Pancreas (tissue), 10 donors: ENCODE data around the gene TTC7B. TPM values are rescaled to one million over a fixed set of nuclear protein-coding genes. Genes with fewer than 3 reads are reported as not detected.

ENCODE experiments used
- ATAC-seq, 4 donors: fragments of 200-7000 bp; cut with Tn5 transposase; one replicate each; pipeline versions ENCODE4 v1.8.0 to v1.9.1; 2020; ENCODE audit warnings: mild to moderate bottlenecking in 4 of 4, moderate library complexity in 4 of 4
- DNase-seq, 6 donors: peaks; one replicate each; pipeline ENCODE4 v3.0.0-alpha.2; 2020
- FAIRE-seq: peaks from 2 replicates; lab custom pipeline; 2012; peaks lifted over from hg19 to GRCh38; lab: Jason Lieb, UNC
- H3K27ac ChIP-seq, 4 donors: fragments of 200-600 bp; sonication (generic); 1 replicate in 3 of 4; 2 replicates in 1 of 4; pipeline versions ENCODE4 v1.5.0 to v1.8.0; 2020
- H3K27me3 ChIP-seq, 4 donors: fragments of 200-600 bp; one replicate each; pipeline ENCODE4 v1.8.0; 2021
- H3K36me3 ChIP-seq, 3 donors: fragments of 200-600 bp; sonication (generic) in 1 of 3; one replicate each; pipeline versions ENCODE4 v1.5.0 to v1.8.0; 2020 to 2021
- H3K4me1 ChIP-seq, 3 donors: fragments of 200-600 bp; one replicate each; pipeline ENCODE4 v1.8.0; 2021
- H3K4me3 ChIP-seq, 4 donors: fragments of 200-600 bp; sonication (generic) in 2 of 4; one replicate each; pipeline versions ENCODE4 v1.5.0 to v1.8.0; 2020 to 2021
- H3K9me3 ChIP-seq, 4 donors: fragments of 200-600 bp; one replicate each; pipeline ENCODE4 v1.8.0; 2021
- CTCF ChIP-seq, 4 donors: fragments of 200-600 bp; sonication (generic) in 3 of 4; IDR thresholded peaks; one replicate each; pipeline versions ENCODE4 v1.5.0 to v1.8.0; 2021; ENCODE audit warnings: antibody characterized with exemption in 4 of 4
- WGBS, 2 donors: extraction: QIAGEN DNeasy Blood & Tissue Kit; methylation state at CpG; one replicate each; pipeline ENCODE4 v1.1.7; 2013; 5-methylcytosine and 5-hydroxymethylcytosine counted together
- intact Hi-C, 3 donors: fragments of 100-400 bp; cut with DNase I; formaldehyde crosslinking; loops; one replicate each; pipeline versions ENCODE4 v1.11.1 to v1.14.2; 2022
- polyA plus RNA-seq, 2 donors: library from polyadenylated mRNA; stranded (reverse); fragments of 200-250 nt; gene quantifications; one replicate each; pipeline ENCODE4 v1.2.3, GENCODE V29; 2013
- total RNA-seq, 6 donors: library from RNA; stranded (reverse); fragmentation: NEBNext Ultra II Directional in 4 of 6; extraction: Animal tissue kit (Norgen Biotek cat#: 25700) in 4 of 6; gene quantifications; one replicate each; pipeline versions ENCODE4 v1.2.1 to v1.2.4, GENCODE V29; 2021 to 2023
- donor health status: healthy with polysubstance abuse.
- donor health status: DM: no; HTN: no; CAD: no; lungs with moderate emphysema.
- donor health status: DM: no; HTN: no; CAD: no.
- donor health status: control.
- donor health status: control.
- donor health status: Bipolar disorder and iron deficiency.
- donor health status: DM: yes; HTN: yes; CAD: no.
- donor health status: DM: no; HTN: no; CAD: no.
- donor health status: DM: no; HTN: no; CAD: no.
- donor health status: DM: yes; HTN: yes; CAD: no.

The TTC7B gene
- total and polyA plus RNA-seq, 8 donors = 8.9 to 39.6 (median 29.6) TPM

GRCh38 chr14:90569201-90569600 is 247.0 kb downstream of the TTC7B start:
- intact Hi-C loops = no loop called here
- H3K36me3 ChIP-seq = no peaks in the 10 kb centered on the region
- H3K9me3 ChIP-seq = no peaks in the 10 kb centered on the region
- FAIRE-seq (no peak), DNase-seq (peak in 1 of 6 donors; percentile 9), ATAC-seq (no peak)
- H3K27ac ChIP-seq = no peak overlapping the region
- H3K4me1 ChIP-seq = no peaks in the 10 kb centered on the region
- WGBS, 2 donors = 82 to 85% methylated on average over 5 of the region's 5 CpGs
- TF ChIP-seq CTCF (IDR thresholded peaks at IDR 0.05) = no peak
- H3K27me3 ChIP-seq = no peaks in the 10 kb centered on the region
- no peak overlapping the region for H3K4me3 ChIP-seq

DNA sequence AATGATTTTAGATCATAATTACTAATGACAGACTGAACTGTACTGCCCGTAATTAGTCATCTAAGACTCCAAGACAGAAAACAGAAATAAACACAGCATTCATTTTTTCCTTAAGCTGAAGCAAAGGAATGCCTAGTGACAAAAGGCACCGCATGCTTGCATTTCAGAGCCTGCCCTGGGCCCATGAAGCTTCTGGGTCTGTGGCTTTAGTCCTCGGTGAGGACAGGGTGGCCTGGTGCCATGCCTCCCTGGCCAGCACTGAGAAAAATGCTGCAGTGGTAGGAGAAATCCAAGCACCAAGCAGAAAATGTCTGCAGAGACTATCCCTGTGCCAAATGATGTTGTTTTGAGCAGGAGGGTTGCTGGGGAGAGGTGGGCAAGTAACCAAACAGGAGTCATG is 247.8 kb downstream of the TTC7B start:
- DNase-seq (peak in 1 of 6 donors; percentile 7), FAIRE-seq (no peak), ATAC-seq (no peak)
- H3K4me3 ChIP-seq = no peak overlapping the region
- no peaks in the 10 kb centered on the region for H3K36me3 ChIP-seq
- no peaks in the 10 kb centered on the region for H3K27me3 ChIP-seq
- no peaks in the 10 kb centered on the region for H3K4me1 ChIP-seq
- no peak for TF ChIP-seq CTCF (IDR thresholded peaks at IDR 0.05)
- H3K27ac ChIP-seq = no peak overlapping the region
- H3K9me3 ChIP-seq = no peaks in the 10 kb centered on the region
- 86 to 87% methylated on average over 3 of the region's 3 CpGs for WGBS, 2 donors
- intact Hi-C loops = no loop called here

DNA sequence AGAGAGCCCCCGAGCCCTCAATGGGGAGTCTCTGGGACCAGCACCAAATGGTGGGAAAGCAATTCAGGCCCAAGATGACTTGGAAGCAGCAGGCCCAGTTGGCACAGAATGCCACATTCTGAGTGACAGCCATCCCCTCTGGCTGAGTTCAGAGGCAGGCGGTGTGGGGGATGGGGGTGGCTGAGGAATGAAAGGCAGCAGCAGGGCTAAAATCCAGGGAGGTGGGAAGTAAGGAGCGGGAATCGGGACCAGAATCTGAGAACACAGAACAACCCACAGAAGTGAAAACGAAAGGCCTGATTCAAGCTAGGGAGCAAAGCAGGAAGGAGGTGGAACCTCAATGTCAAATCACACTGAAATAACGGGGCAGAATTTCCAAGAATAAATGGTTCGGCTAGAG is 248.2 kb downstream of the TTC7B start:
- TF ChIP-seq CTCF (IDR thresholded peaks at IDR 0.05) = no peak
- Histone ChIP-seq H3K36me3 (no peaks in the 10 kb centered on the region), H3K9me3 (no peaks in the 10 kb centered on the region), H3K27me3 (no peaks in the 10 kb centered on the region), H3K27ac (no peak overlapping the region), H3K4me3 (no peak overlapping the region), H3K4me1 (no peaks in the 10 kb centered on the region)
- 90% methylated on average over 7 of the region's 7 CpGs for WGBS, 2 donors
- FAIRE-seq (no peak), ATAC-seq (no peak), DNase-seq (peak in 1 of 6 donors; percentile 11)
- intact Hi-C loops = no loop called here

GRCh38 chr14:90567191-90567590 is 249.0 kb downstream of the TTC7B start:
- no peak overlapping the region for H3K4me3 ChIP-seq
- WGBS, 2 donors = 94 to 97% methylated on average over 11 of the region's 11 CpGs
- no peaks in the 10 kb centered on the region for H3K36me3 ChIP-seq
- intact Hi-C loops = no loop called here
- TF ChIP-seq CTCF (IDR thresholded peaks at IDR 0.05) = no peak
- no peak overlapping the region for H3K27ac ChIP-seq
- H3K4me1 ChIP-seq = no peaks in the 10 kb centered on the region
- no peak for ATAC-seq
- no peak for FAIRE-seq
- H3K27me3 ChIP-seq = no peaks in the 10 kb centered on the region
- peak in 1 of 6 donors; percentile 15 for DNase-seq
- H3K9me3 ChIP-seq = no peaks in the 10 kb centered on the region

DNA sequence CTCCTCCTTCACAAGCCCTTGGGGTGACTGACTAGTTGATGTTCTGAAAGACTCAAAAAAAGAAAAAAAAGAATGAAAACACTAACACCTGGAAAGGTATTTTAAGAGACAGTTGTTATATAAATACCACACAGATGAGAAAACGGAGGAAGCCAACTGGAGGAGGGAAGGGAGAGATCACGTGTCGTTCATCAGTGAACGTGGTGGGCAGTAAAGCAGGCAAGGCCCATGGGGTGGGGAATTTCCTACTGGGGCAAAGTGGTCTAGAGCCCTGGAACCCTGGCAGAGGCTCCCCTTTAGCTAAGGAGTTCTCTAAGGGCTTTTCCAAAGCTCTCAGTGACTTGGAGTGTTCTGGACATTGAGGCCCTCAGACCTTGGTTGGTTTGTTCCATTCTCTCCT is 249.7 kb downstream of the TTC7B start:
- H3K27me3 ChIP-seq = no peaks in the 10 kb centered on the region
- FAIRE-seq = no peak
- no peak for ATAC-seq
- TF ChIP-seq CTCF (IDR thresholded peaks at IDR 0.05) = no peak
- 93 to 97% methylated on average over 4 of the region's 4 CpGs for WGBS, 2 donors
- no peak overlapping the region for H3K27ac ChIP-seq
- no peaks in the 10 kb centered on the region for H3K36me3 ChIP-seq
- no peak for DNase-seq
- intact Hi-C loops = no loop called here
- no peak overlapping the region for H3K4me3 ChIP-seq
- no peaks in the 10 kb centered on the region for H3K4me1 ChIP-seq
- no peaks in the 10 kb centered on the region for H3K9me3 ChIP-seq
